ENCODE measurements around the gene WDR47.
"Not testable (repeated sequence)": the region's sequence is repeated elsewhere in the genome, so short reads cannot be mapped to it uniquely, and the experiment has no call there.

Gene WDR47

DNA sequence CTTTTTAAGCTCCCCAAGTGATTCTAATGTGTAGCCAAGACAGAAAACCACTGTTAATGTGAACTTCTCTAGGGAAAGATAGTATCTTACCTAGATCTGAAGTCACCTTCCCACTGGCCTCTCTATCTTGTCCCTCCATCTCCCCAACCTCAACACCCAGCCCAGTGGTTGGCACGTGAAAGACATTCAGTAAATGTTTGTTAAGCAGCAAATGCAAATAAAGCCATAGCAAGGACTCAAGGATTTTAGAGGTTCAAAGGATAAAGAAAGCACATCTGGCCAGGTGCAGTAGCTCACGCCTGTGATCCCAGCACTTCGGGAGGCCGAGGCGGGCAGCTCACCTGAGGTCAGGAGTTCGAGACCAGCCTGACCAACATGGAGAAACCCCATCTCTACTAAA lies 88.5 kb downstream of the WDR47 start:
- Histone ChIP-seq H3K36me3 (peaks cover 55% of the 10 kb centered on the region), H3K4me3 (no peak overlapping the region), H3K4me1 (peaks cover 16% of the 10 kb centered on the region), H3K4me2 (no peak overlapping the region), H4K20me1 (peaks cover 100% of the 10 kb centered on the region), H3K27me3 (peaks cover 6% of the 10 kb centered on the region; the same call in 1 of the 2 replicates), H3K9ac (no peak overlapping the region), H3K27ac (no peak overlapping the region), H3K9me3 (0 out of 2 replicates have a peak, but pooled peaks cover 3% of the 10 kb centered on the region)
- TF ChIP-seq Cebpa-rat (IDR thresholded peaks at IDR 0.05) = no peak

DNA sequence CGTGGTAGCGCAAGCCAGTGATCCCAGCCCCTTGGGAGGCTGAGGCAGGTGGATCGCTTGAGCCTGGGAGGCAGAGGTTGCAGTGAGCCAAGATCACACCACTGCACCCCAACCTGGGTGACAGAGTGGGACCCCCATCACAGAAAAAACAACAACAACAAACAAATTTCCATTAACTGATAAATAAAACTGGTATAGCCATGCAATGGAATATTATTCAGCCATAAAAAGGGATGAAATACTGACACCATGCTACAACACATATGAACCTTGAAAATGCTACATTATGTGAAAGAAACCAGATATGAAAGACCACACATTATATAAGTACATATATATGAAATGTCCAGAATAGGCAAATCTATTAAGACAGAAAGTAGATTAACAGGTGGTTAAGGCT lies 90.7 kb downstream of the WDR47 start:
- H4K20me1 ChIP-seq = peaks cover 92% of the 10 kb centered on the region
- H3K9me3 ChIP-seq = 0 out of 2 replicates have a peak, but pooled peaks cover 3% of the 10 kb centered on the region
- no peaks in the 10 kb centered on the region for H3K4me1 ChIP-seq
- no peak for TF ChIP-seq Cebpa-rat (IDR thresholded peaks at IDR 0.05)
- H3K27me3 ChIP-seq = no peaks in the 10 kb centered on the region
- no peak overlapping the region for H3K4me2 ChIP-seq
- no peak overlapping the region for H3K9ac ChIP-seq
- no peak overlapping the region for H3K27ac ChIP-seq
- no peak overlapping the region for H3K4me3 ChIP-seq
- peaks cover 64% of the 10 kb centered on the region for H3K36me3 ChIP-seq

DNA sequence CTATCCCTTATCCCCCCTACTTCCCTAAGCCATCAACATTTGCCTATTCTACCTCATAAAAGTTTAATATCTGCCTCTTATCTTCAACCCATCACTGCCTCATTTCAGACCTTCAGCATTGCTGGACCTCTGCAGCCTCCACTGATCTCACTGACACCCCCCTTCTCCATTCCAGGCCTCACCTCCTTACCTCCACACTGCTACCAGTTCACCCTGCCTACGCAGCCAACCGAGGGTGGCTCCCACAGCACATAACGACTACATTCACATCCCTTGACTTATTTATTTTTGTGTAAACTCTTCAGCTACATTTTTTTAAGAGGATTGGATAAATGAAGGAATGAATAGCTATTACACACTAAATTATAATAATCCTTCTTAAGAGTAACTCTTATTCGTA lies 92.9 kb downstream of the WDR47 start:
- H3K4me1 ChIP-seq = no peaks in the 10 kb centered on the region
- TF ChIP-seq Cebpa-rat (IDR thresholded peaks at IDR 0.05) = no peak
- H3K9me3 ChIP-seq = no peaks in the 10 kb centered on the region
- H3K9ac ChIP-seq = no peak overlapping the region
- H4K20me1 ChIP-seq = peaks cover 70% of the 10 kb centered on the region
- H3K27me3 ChIP-seq = no peaks in the 10 kb centered on the region
- no peak overlapping the region for H3K4me3 ChIP-seq
- peaks cover 64% of the 10 kb centered on the region for H3K36me3 ChIP-seq
- no peak overlapping the region for H3K27ac ChIP-seq
- no peak overlapping the region for H3K4me2 ChIP-seq

DNA sequence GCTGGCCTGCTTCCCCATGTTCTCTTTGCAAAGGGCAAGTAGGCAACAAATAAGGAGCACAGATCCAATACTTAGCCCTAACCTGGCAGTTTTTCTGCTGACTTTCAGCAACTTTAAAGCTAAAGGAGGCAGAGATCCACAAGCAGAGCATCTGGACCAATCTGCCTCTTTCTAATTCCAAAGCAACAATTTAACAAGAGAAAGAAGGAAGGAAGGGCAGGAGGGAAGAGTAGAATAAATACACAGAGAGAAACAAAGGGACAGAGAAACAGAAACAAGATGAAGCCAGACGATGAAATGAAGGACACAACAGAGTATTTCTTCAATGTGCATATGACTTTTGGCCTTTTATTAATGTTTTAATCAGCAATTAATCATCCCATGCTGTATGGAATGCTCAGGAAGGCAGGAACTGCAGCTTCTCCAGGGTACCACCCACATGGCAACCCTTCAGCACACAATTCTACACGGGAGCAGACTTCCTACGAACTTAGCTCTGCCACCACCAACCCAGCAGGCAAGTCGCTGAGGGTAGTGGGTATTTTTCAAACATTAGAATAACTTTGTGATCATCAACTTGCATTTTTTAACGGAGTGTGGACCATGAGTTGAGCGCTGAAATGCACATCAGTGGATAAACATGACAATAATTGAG lies 93.9 kb downstream of the WDR47 start:
- Histone ChIP-seq H4K20me1 (peaks cover 59% of the 10 kb centered on the region), H3K9ac (no peak overlapping the region), H3K4me1 (no peaks in the 10 kb centered on the region), H3K27ac (no peak overlapping the region), H3K36me3 (peaks cover 63% of the 10 kb centered on the region), H3K9me3 (no peaks in the 10 kb centered on the region), H3K4me2 (no peak overlapping the region), H3K4me3 (no peak overlapping the region), H3K27me3 (no peaks in the 10 kb centered on the region)
- no peak for TF ChIP-seq Cebpa-rat (IDR thresholded peaks at IDR 0.05)

DNA sequence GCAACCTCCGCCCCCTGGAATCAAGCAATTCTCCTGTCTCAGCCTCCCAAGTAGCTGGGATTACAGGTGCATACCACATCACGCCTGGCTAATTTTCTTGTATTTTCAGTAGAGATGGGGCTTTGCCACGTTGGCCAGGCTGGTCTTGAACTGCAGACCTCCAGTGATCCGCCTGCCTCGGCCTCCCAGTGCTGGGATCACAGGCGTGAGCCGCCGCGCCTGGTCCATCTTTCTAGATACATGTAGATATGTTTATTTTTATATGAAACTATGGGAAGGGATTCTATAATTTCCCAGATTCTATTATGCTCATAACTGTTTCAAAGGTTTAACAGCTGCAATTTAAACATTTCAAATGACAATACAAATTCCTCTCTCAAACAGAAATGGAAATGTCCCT lies 105.7 kb downstream of the WDR47 start:
- no peaks in the 10 kb centered on the region for H3K27me3 ChIP-seq

DNA sequence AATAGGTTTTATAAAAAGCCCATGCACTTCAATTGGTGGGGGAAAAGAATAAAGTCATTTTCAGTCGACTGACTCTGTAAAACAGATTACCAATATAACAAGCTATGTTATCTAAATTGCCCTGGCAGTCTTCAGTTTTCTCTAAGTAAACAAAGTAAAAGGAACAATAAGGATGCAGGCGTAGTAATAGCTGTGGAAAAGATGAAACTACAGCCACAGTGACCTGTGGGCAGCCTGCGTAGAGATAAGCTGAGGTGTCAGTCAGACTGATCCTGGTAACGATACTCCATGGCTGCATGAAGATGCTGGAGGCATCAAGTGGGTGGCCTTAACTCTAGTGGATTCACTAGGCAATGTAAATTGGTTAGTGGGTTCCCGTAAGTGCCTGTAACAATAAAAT lies 108.0 kb downstream of the WDR47 start:
- H3K36me3 ChIP-seq = peaks cover 94% of the 10 kb centered on the region
- H4K20me1 ChIP-seq = no peaks in the 10 kb centered on the region
- H3K4me2 ChIP-seq = no peak overlapping the region
- no peaks in the 10 kb centered on the region for H3K4me1 ChIP-seq
- H3K27ac ChIP-seq = no peak overlapping the region
- no peak overlapping the region for H3K9ac ChIP-seq
- H3K27me3 ChIP-seq = no peaks in the 10 kb centered on the region
- TF ChIP-seq Cebpa-rat (IDR thresholded peaks at IDR 0.05) = no peak
- H3K9me3 ChIP-seq = no peaks in the 10 kb centered on the region
- H3K4me3 ChIP-seq = no peak overlapping the region

More for the DNA sequence above, 105.7 kb downstream of the WDR47 start:
- Histone ChIP-seq H3K9ac (no peak overlapping the region), H4K20me1 (no peaks in the 10 kb centered on the region; the same call in 1 of the 2 replicates), H3K4me3 (no peak overlapping the region), H3K36me3 (peaks cover 88% of the 10 kb centered on the region), H3K4me2 (no peak overlapping the region), H3K27ac (no peak overlapping the region), H3K9me3 (no peaks in the 10 kb centered on the region), H3K4me1 (no peaks in the 10 kb centered on the region)
- TF ChIP-seq Cebpa-rat (IDR thresholded peaks at IDR 0.05) = no peak

DNA sequence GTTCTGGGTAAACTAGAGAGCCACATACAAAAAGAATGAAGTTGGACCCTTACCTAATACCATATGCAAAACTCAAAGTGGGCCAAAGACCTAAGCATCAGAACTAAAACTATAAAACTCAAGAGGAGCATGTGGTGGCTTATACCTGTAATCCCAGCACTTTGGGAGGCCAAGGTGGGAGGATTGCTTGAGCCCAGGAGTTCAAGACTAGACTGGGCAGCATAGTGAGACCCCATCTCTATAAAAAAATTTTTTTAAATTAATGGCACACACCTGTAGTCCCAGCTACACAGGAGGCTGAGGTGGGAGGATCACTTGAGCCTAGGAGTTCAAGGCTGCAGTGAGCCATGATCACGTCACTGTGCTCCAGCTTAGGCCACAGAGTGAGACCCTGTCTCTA lies 114.3 kb downstream of the WDR47 start:
- not testable (repeated sequence) for H3K9me3 ChIP-seq, H3K4me3 ChIP-seq, H3K9ac ChIP-seq, H4K20me1 ChIP-seq, H3K27ac ChIP-seq, H3K27me3 ChIP-seq, H3K4me2 ChIP-seq, H3K4me1 ChIP-seq
- H3K36me3 ChIP-seq = peaks cover 98% of the 10 kb centered on the region

DNA sequence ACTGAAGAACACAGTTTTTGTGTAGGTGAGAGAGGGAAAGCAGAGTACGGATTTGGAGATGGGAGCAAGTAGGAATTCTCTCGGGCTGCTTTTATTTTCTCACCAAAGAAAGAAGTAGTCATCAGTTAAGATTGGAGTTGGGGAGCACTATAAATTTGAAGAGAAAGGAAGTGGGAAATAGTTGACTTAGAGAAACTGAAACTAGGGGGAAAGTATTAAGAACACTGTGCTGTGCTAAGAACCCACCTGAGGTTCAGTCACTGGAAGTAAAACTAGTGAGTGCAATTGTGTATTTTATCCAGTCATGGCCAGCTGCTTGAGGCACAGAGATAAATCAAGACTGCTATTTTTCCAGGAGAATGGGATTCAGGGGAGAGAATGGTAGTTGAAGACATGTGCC lies 116.0 kb downstream of the WDR47 start:
- no peaks in the 10 kb centered on the region for H3K4me1 ChIP-seq
- H4K20me1 ChIP-seq = no peaks in the 10 kb centered on the region
- no peak overlapping the region for H3K27ac ChIP-seq
- no peaks in the 10 kb centered on the region for H3K9me3 ChIP-seq
- H3K9ac ChIP-seq = no peak overlapping the region
- H3K36me3 ChIP-seq = peaks cover 82% of the 10 kb centered on the region
- no peaks in the 10 kb centered on the region for H3K27me3 ChIP-seq
- no peak overlapping the region for H3K4me2 ChIP-seq
- H3K4me3 ChIP-seq = no peak overlapping the region
- no peak for TF ChIP-seq Cebpa-rat (IDR thresholded peaks at IDR 0.05)

All from BLaER1 (cell line).